ENCODE results near the gene ARPC4.

The ARPC4 gene

GRCh38 chr3:9757427-9757826, 35.5 kb upstream of the ARPC4 start:
- no peak for DNase-seq
- in situ Hi-C loops (cut with HindIII; ENCODE audit: low pct_ligation_motif_present, low sequenced_read_pairs), result no loop called here
- Histone ChIP-seq H3K27me3 (replicated peaks) (no peaks in the 10 kb centered on the region), H3K36me3 (replicated peaks) (peaks cover 28% of the 10 kb centered on the region), H3K4me3 (ENCODE audit: low read depth, low read length) (no peak overlapping the region), H3K27ac (no peak overlapping the region)
- no peak for TF ChIP-seq CTCF (IDR thresholded peaks at IDR 0.05; ENCODE audit: low read depth, low read length, missing control alignments)

GRCh38 chr3:9760779-9761505, 31.9 kb upstream of the ARPC4 start:
- H3K27me3 ChIP-seq (replicated peaks), result no peaks in the 10 kb centered on the region
- no peak for TF ChIP-seq CTCF (IDR thresholded peaks at IDR 0.05; ENCODE audit: low read depth, low read length, missing control alignments)
- H3K36me3 ChIP-seq (replicated peaks), result peaks cover 23% of the 10 kb centered on the region
- no peak overlapping the region for H3K4me3 ChIP-seq (ENCODE audit: low read depth, low read length)
- H3K27ac ChIP-seq, result no peak overlapping the region
- no peak for DNase-seq
- in situ Hi-C loops (cut with HindIII; ENCODE audit: low pct_ligation_motif_present, low sequenced_read_pairs), result no loop called here

- peaks cover 18% of the 10 kb centered on the region for H3K36me3 ChIP-seq (replicated peaks)
Observed at GRCh38 chr3:9761919-9762318, 31.0 kb upstream of the ARPC4 start.

GRCh38 chr3:9762871-9763270, 30.0 kb upstream of the ARPC4 start:
- no peak for DNase-seq
- TF ChIP-seq CTCF (IDR thresholded peaks at IDR 0.05; ENCODE audit: low read depth, low read length, missing control alignments), result no peak
- in situ Hi-C loops (cut with HindIII; ENCODE audit: low pct_ligation_motif_present, low sequenced_read_pairs), result no loop called here
- Histone ChIP-seq H3K4me3 (ENCODE audit: low read depth, low read length) (no peak overlapping the region), H3K36me3 (replicated peaks) (peaks cover 11% of the 10 kb centered on the region), H3K27me3 (replicated peaks) (no peaks in the 10 kb centered on the region), H3K27ac (no peak overlapping the region)

More at GRCh38 chr3:9761919-9762318, 31.0 kb upstream of the ARPC4 start:
- no peak for TF ChIP-seq CTCF (IDR thresholded peaks at IDR 0.05; ENCODE audit: low read depth, low read length, missing control alignments)
- Histone ChIP-seq H3K27me3 (replicated peaks) (no peaks in the 10 kb centered on the region), H3K27ac (no peak overlapping the region), H3K4me3 (ENCODE audit: low read depth, low read length) (no peak overlapping the region)
- no peak for DNase-seq
- in situ Hi-C loops (cut with HindIII; ENCODE audit: low pct_ligation_motif_present, low sequenced_read_pairs), result no loop called here

GRCh38 chr3:9765865-9766264, 27.0 kb upstream of the ARPC4 start:
- in situ Hi-C loops (cut with HindIII; ENCODE audit: low pct_ligation_motif_present, low sequenced_read_pairs), result no loop called here
- no peak for DNase-seq
- Histone ChIP-seq H3K4me3 (ENCODE audit: low read depth, low read length) (no peak overlapping the region), H3K27me3 (replicated peaks) (no peaks in the 10 kb centered on the region), H3K36me3 (replicated peaks) (peaks cover 3% of the 10 kb centered on the region), H3K27ac (no peak overlapping the region)
- no peak for TF ChIP-seq CTCF (IDR thresholded peaks at IDR 0.05; ENCODE audit: low read depth, low read length, missing control alignments)

- no peak overlapping the region for H3K27ac ChIP-seq
- in situ Hi-C loops (cut with HindIII; ENCODE audit: low pct_ligation_motif_present, low sequenced_read_pairs), result no loop called here
- H3K4me3 ChIP-seq (ENCODE audit: low read depth, low read length), result no peak overlapping the region
- DNase-seq, result no peak
- H3K27me3 ChIP-seq (replicated peaks), result no peaks in the 10 kb centered on the region
- H3K36me3 ChIP-seq (replicated peaks), result no peaks in the 10 kb centered on the region
- no peak for TF ChIP-seq CTCF (IDR thresholded peaks at IDR 0.05; ENCODE audit: low read depth, low read length, missing control alignments)
Observed at GRCh38 chr3:9767418-9767817, 25.5 kb upstream of the ARPC4 start.
